ENCODE results near the gene FOXC2.
A peak's percentile ranks its signal among the peaks of the same experiment; 100 is the strongest.

The FOXC2 gene

DNA sequence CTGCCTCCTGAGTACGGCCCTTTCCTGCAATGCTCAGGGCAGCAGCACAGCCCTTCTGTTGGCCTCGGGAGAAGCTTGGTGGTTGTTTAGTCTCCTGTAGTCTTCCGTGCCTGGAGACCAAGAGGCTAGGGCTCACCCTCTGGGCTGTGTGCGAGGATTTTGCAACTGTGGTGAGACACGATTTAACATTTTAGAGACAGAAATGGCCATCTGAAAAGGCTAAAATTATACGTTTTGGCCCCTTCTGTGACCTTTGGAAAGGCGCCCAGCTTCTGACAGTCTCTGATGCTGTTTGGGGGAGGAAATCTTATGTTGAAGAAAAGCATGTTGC is 44.9 kb downstream of the FOXC2 start:
- DNase-seq (ENCODE audit: low read depth): peak; percentile 80
- TF ChIP-seq, protein P1, sequence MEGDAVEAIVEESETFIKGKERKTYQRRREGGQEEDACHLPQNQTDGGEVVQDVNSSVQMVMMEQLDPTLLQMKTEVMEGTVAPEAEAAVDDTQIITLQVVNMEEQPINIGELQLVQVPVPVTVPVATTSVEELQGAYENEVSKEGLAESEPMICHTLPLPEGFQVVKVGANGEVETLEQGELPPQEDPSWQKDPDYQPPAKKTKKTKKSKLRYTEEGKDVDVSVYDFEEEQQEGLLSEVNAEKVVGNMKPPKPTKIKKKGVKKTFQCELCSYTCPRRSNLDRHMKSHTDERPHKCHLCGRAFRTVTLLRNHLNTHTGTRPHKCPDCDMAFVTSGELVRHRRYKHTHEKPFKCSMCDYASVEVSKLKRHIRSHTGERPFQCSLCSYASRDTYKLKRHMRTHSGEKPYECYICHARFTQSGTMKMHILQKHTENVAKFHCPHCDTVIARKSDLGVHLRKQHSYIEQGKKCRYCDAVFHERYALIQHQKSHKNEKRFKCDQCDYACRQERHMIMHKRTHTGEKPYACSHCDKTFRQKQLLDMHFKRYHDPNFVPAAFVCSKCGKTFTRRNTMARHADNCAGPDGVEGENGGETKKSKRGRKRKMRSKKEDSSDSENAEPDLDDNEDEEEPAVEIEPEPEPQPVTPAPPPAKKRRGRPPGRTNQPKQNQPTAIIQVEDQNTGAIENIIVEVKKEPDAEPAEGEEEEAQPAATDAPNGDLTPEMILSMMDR (conservative IDR thresholded peaks at IDR 0.05; ENCODE audit: control insufficient read depth, insufficient read depth, low read depth, low read length): no peak
- H3K4me3 ChIP-seq (ENCODE audit: control insufficient read depth, low read depth, low read length): no peak overlapping the region

- DNase-seq (ENCODE audit: low read depth): no peak
- no peak overlapping the region for H3K4me3 ChIP-seq (ENCODE audit: control insufficient read depth, low read depth, low read length)
- TF ChIP-seq, protein P1 (conservative IDR thresholded peaks at IDR 0.05; ENCODE audit: control insufficient read depth, insufficient read depth, low read depth, low read length): no peak
Observed at GRCh38 chr16:86611941-86612340, 45.3 kb downstream of the FOXC2 start.

DNA sequence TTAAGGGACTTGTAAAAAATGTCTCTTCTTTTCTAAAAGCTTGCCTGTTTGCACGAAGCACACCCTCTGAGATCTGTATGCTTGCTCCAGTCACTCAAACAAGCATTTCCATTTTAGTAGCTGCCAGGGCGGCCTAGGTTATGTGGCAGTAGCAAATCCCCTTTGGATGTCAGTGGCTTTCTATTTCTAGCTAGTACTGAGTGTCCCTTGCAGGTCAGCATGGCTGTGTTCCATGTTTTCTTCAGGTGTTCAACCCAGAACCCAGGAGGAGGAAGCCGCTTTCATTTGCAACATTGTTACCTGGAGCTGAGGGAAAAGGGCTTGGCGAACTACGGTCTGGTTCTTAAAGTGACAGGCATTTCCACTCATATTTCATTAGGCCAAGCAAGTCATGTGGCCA is 48.1 kb downstream of the FOXC2 start:
- DNase-seq (ENCODE audit: low read depth): no peak
- no peak overlapping the region for H3K4me3 ChIP-seq (ENCODE audit: control insufficient read depth, low read depth, low read length)
- TF ChIP-seq, protein P1 (conservative IDR thresholded peaks at IDR 0.05; ENCODE audit: control insufficient read depth, insufficient read depth, low read depth, low read length): no peak

- DNase-seq (ENCODE audit: low read depth): no peak
- H3K4me3 ChIP-seq (ENCODE audit: control insufficient read depth, low read depth, low read length): no peak overlapping the region
- TF ChIP-seq, protein P1 (conservative IDR thresholded peaks at IDR 0.05; ENCODE audit: control insufficient read depth, insufficient read depth, low read depth, low read length): no peak
Observed at GRCh38 chr16:86616906-86617305, 50.3 kb downstream of the FOXC2 start.

DNA sequence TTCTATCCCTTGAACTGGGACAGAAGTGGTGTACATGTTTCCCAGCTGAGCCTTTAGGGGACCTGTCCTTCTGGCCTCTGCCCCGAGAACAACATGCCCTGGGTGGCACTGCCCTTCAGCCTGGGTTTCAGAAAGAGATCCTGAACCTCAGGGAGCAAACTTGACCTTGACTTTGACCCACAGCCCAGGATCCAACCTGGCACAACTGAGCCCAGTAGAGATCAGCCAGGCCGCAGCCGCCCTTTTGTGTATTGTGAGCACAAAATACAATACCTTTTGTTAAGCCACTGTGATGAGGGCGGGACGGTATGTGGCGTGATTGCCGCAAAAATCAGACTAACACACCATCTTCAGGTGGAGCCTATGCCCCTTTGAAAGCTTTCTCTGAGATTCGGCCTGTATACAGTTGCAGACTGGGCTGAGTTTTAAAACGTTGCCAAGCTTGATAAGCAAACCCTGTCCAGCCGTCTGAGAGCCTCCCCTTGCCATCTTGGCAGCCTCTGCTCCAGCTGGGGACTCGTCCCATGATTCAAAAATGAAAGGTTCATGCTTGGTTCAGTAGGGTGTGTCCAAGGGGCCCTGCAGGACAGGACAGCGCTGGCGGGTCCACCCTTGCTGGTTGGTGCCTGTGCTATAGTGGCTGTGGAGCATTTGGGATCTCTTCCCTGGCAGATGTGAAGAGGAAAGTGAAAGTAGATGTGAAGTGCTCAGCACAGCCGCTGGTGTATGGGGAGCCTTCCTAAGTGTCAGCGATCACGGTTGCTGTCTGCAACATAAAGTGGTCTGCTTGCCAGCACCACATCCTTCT is 52.0 kb downstream of the FOXC2 start:
- peak; percentile 27 for DNase-seq (ENCODE audit: low read depth)
- TF ChIP-seq, protein P1 (conservative IDR thresholded peaks at IDR 0.05; ENCODE audit: control insufficient read depth, insufficient read depth, low read depth, low read length): no peak
- H3K4me3 ChIP-seq (ENCODE audit: control insufficient read depth, low read depth, low read length): no peak overlapping the region

Measured in fibroblast of mammary gland (primary cell).